Liver (tissue), 9 donors: ENCODE results near the gene PGAM5. TPM values are rescaled to one million over a fixed set of nuclear protein-coding genes. Genes with fewer than 3 reads are reported as not detected.
A peak's percentile ranks its signal among the peaks of the same experiment; 100 is the strongest.

Experiments used
- DNase-seq: peaks from one replicate; pipeline ENCODE4 v3.0.0-alpha.2; 2017; ENCODE audit warnings: low spot score
- H3K27ac ChIP-seq, 2 donors: one replicate each; pipeline ENCODE4 v1.7.0; 2013; ENCODE audit warnings: inconsistent platforms in 2 of 2, low read length in 2 of 2, control low read depth in 1 of 2, low read depth in 1 of 2, mild to moderate bottlenecking in 1 of 2
- H3K27me3 ChIP-seq, 4 donors: one replicate each; pipeline versions ENCODE4 v1.6.1 to v1.7.0; 2013; ENCODE audit warnings: low read length in 3 of 4, inconsistent platforms in 1 of 4, mild to moderate bottlenecking in 1 of 4, moderate library complexity in 1 of 4; ENCODE audit not compliant: control insufficient read depth in 4 of 4, insufficient read depth in 4 of 4
- H3K36me3 ChIP-seq, 4 donors: one replicate each; pipeline versions ENCODE4 v1.6.1 to v1.7.0; 2013; ENCODE audit warnings: low read length in 3 of 4, mild to moderate bottlenecking in 3 of 4, low read depth in 1 of 4, moderate library complexity in 1 of 4; ENCODE audit not compliant: control insufficient read depth in 4 of 4, insufficient read depth in 3 of 4
- H3K4me1 ChIP-seq, 4 donors: one replicate each; pipeline versions ENCODE4 v1.6.1 to v1.7.0; 2013; ENCODE audit warnings: low read length in 3 of 4, mild to moderate bottlenecking in 3 of 4, moderate library complexity in 1 of 4; ENCODE audit not compliant: control insufficient read depth in 4 of 4, insufficient read depth in 4 of 4
- H3K4me3 ChIP-seq, 3 donors: one replicate each; pipeline versions ENCODE4 v1.6.1 to v1.7.0; 2013; ENCODE audit warnings: low read length in 3 of 3, control low read depth in 1 of 3, low read depth in 1 of 3, mild to moderate bottlenecking in 1 of 3
- H3K9ac ChIP-seq, 2 donors: one replicate each; pipeline ENCODE4 v1.7.0; 2013; ENCODE audit warnings: low read length in 2 of 2, mild to moderate bottlenecking in 2 of 2, moderate library complexity in 2 of 2, control low read depth in 1 of 2, low read depth in 1 of 2
- H3K9me3 ChIP-seq, 4 donors: one replicate each; pipeline versions ENCODE4 v1.6.1 to v1.7.0; 2013; ENCODE audit warnings: low read length in 3 of 4; ENCODE audit not compliant: control insufficient read depth in 4 of 4
- EGR1 ChIP-seq, 2 donors: IDR thresholded peaks; 2 replicates each; pipeline ENCODE4 v1.6.1; 2016 to 2018; ENCODE audit warnings: antibody characterized with exemption in 2 of 2, low read depth in 2 of 2
- FOXA1 ChIP-seq: IDR thresholded peaks from 2 replicates; pipeline ENCODE4 v1.6.1; 2016; ENCODE audit warnings: antibody characterized with exemption
- FOXA2 ChIP-seq: IDR thresholded peaks from 2 replicates; pipeline ENCODE4 v1.6.1; 2016; ENCODE audit warnings: antibody characterized with exemption
- GABPA ChIP-seq, 2 donors: IDR thresholded peaks in 1 of 2; conservative IDR thresholded peaks in 1 of 2; 2 replicates each; pipeline ENCODE4 v1.6.1; 2016; ENCODE audit warnings: antibody characterized with exemption in 2 of 2, mild to moderate bottlenecking in 1 of 2, moderate library complexity in 1 of 2
- HNF4A ChIP-seq, 2 donors: conservative IDR thresholded peaks; 2 replicates each; pipeline ENCODE4 v1.6.1; 2016; ENCODE audit warnings: antibody characterized with exemption in 2 of 2, mild to moderate bottlenecking in 2 of 2
- HNF4G ChIP-seq: IDR thresholded peaks from 2 replicates; pipeline ENCODE4 v1.6.1; 2016; ENCODE audit warnings: antibody characterized with exemption
- JUND ChIP-seq, 2 donors: IDR thresholded peaks; 2 replicates each; pipeline ENCODE4 v1.6.1; 2016; ENCODE audit warnings: antibody characterized with exemption in 2 of 2
- NR2F2 ChIP-seq: IDR thresholded peaks from 2 replicates; pipeline ENCODE4 v1.6.1; 2016; ENCODE audit warnings: antibody characterized with exemption
- RAD21 ChIP-seq, 2 donors: IDR thresholded peaks; 2 replicates each; pipeline ENCODE4 v1.6.1; 2016; ENCODE audit warnings: antibody characterized with exemption in 2 of 2, mild to moderate bottlenecking in 2 of 2
- RXRA ChIP-seq, 2 donors: IDR thresholded peaks; 2 replicates each; pipeline ENCODE4 v1.6.1; 2017 to 2018; ENCODE audit warnings: antibody characterized with exemption in 2 of 2, mild to moderate bottlenecking in 1 of 2
- SP1 ChIP-seq: IDR thresholded peaks from 2 replicates; pipeline ENCODE4 v1.6.1; 2018; ENCODE audit warnings: antibody characterized with exemption, mild to moderate bottlenecking
- TAF1 ChIP-seq: conservative IDR thresholded peaks from 2 replicates; pipeline ENCODE4 v1.6.1; 2016; ENCODE audit warnings: antibody characterized with exemption, mild to moderate bottlenecking
- YY1 ChIP-seq: IDR thresholded peaks from 2 replicates; pipeline ENCODE4 v1.6.1; 2016; ENCODE audit warnings: antibody characterized with exemption, mild to moderate bottlenecking
- WGBS: extraction: QIAGEN DNeasy Blood & Tissue Kit; methylation state at CpG from one replicate; pipeline ENCODE4 v1.1.7; 2013; 5-methylcytosine and 5-hydroxymethylcytosine counted together
- polyA plus RNA-seq, 2 donors: library from polyadenylated mRNA; stranded (reverse) in 1 of 2; unstranded in 1 of 2; fragments of 200-250 nt in 1 of 2; fragments of >200 nt in 1 of 2; fragmentation: Nextera tagmentation in 1 of 2; extraction: Ambion mirVana in 1 of 2; gene quantifications; one replicate each; pipeline versions ENCODE4 v1.2.1 to v1.2.3, GENCODE V29; 2013 to 2015
- total RNA-seq, 2 donors: library from RNA; depleted of rRNA; stranded (reverse); fragments of >200 nt; gene quantifications; one replicate each; pipeline ENCODE4 v1.2.3, GENCODE V29; 2014
- TF ChIP-seq, protein P1 (sequence below): IDR thresholded peaks from 2 replicates; pipeline ENCODE4 v1.6.1; 2016; ENCODE audit warnings: antibody characterized with exemption, mild to moderate bottlenecking
- TF ChIP-seq, protein P2 (sequence below): IDR thresholded peaks from 2 replicates; pipeline ENCODE4 v1.6.1; 2016; ENCODE audit warnings: antibody characterized with exemption
- TF ChIP-seq, protein P3 (sequence below): IDR thresholded peaks from 2 replicates; pipeline ENCODE4 v1.6.1; 2016; ENCODE audit warnings: antibody characterized with exemption
- TF ChIP-seq, protein P4 (sequence below): fragments of 150-350 bp; IDR thresholded peaks from 2 replicates; pipeline ENCODE4 v1.5.1; 2017; ENCODE audit warnings: improper control_type of control experiment, low read depth, low read length; ENCODE audit not compliant: missing input control
- TF ChIP-seq, protein P5 (sequence below): IDR thresholded peaks from 2 replicates; pipeline ENCODE4 v1.6.1; 2016; ENCODE audit warnings: antibody characterized with exemption
- donor health status: healthy.
- donor health status: healthy.
- donor health status: healthy.
- donor health status: healthy.
- donor health status: healthy.

PGAM5 gene
- total and polyA plus RNA-seq, 4 donors: 6.3 to 34.0 (median 22.2) TPM

DNA sequence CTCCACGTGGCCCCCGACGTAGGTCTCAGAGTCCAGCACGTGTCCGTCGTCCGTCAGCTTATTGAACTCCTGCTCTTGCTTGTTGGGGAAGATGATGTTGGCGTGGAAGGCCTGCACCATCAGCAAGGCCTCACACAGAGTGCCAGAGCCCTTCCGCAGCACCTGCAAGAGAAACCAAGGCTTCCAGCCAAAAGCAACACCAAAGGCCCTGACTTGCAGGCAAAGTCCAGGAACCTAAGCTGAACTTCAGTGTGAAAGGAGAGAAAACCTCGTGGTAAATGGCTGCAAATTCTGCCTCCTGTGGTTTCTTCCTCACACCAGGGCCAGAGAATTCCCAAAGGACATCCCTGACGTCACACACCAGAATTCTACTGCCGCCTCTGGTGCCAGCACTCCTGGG lies 38.0 kb upstream of the PGAM5 start:
- Histone ChIP-seq H3K4me3 (no peak overlapping the region), H3K36me3 (peaks cover 13 to 49% (median 27%) of the 10 kb centered on the region in 4 donors), H3K9me3 (no peaks in the 10 kb centered on the region), H3K27ac (peak overlapping the region; percentile 55 to 82), H3K4me1 (peaks cover 9 to 23% (median 19%) of the 10 kb centered on the region in 4 donors), H3K27me3 (no peaks in the 10 kb centered on the region), H3K9ac (peak overlapping the region in 1 of 2 donors; percentile 42)
- WGBS: 46% methylated on average over 12 of the region's 12 CpGs
- no peak for DNase-seq
- TF ChIP-seq EGR1 (IDR thresholded peaks at IDR 0.05; ENCODE audit: low read depth in 2 of 2) (peak in 1 of 2 donors; percentile 68), RXRA (IDR thresholded peaks at IDR 0.05) (peak; percentile 95 to 97), HNF4G (peak; percentile 85), YY1 (peak; percentile 91), NR2F2 (no peak), FOXA2 (peak; percentile 81), SP1 (peak; percentile 95), TAF1 (no peak), JUND (IDR thresholded peaks at IDR 0.05) (peak in 1 of 2 donors; percentile 44), RAD21 (IDR thresholded peaks at IDR 0.05) (peak; percentile 48 to 61), GABPA (IDR thresholded peaks at IDR 0.05 in 1 of 2, conservative IDR thresholded peaks at IDR 0.05 in 1 of 2) (peak in 1 of 2 donors; percentile 62), FOXA1 (peak; percentile 87), HNF4A (conservative IDR thresholded peaks at IDR 0.05) (peak; percentile 96 to 97)
- TF ChIP-seq, protein P1, sequence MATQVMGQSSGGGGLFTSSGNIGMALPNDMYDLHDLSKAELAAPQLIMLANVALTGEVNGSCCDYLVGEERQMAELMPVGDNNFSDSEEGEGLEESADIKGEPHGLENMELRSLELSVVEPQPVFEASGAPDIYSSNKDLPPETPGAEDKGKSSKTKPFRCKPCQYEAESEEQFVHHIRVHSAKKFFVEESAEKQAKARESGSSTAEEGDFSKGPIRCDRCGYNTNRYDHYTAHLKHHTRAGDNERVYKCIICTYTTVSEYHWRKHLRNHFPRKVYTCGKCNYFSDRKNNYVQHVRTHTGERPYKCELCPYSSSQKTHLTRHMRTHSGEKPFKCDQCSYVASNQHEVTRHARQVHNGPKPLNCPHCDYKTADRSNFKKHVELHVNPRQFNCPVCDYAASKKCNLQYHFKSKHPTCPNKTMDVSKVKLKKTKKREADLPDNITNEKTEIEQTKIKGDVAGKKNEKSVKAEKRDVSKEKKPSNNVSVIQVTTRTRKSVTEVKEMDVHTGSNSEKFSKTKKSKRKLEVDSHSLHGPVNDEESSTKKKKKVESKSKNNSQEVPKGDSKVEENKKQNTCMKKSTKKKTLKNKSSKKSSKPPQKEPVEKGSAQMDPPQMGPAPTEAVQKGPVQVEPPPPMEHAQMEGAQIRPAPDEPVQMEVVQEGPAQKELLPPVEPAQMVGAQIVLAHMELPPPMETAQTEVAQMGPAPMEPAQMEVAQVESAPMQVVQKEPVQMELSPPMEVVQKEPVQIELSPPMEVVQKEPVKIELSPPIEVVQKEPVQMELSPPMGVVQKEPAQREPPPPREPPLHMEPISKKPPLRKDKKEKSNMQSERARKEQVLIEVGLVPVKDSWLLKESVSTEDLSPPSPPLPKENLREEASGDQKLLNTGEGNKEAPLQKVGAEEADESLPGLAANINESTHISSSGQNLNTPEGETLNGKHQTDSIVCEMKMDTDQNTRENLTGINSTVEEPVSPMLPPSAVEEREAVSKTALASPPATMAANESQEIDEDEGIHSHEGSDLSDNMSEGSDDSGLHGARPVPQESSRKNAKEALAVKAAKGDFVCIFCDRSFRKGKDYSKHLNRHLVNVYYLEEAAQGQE: peak; percentile 66
- TF ChIP-seq, protein P2, sequence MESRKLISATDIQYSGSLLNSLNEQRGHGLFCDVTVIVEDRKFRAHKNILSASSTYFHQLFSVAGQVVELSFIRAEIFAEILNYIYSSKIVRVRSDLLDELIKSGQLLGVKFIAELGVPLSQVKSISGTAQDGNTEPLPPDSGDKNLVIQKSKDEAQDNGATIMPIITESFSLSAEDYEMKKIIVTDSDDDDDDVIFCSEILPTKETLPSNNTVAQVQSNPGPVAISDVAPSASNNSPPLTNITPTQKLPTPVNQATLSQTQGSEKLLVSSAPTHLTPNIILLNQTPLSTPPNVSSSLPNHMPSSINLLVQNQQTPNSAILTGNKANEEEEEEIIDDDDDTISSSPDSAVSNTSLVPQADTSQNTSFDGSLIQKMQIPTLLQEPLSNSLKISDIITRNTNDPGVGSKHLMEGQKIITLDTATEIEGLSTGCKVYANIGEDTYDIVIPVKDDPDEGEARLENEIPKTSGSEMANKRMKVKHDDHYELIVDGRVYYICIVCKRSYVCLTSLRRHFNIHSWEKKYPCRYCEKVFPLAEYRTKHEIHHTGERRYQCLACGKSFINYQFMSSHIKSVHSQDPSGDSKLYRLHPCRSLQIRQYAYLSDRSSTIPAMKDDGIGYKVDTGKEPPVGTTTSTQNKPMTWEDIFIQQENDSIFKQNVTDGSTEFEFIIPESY: no peak
- TF ChIP-seq, protein P3, sequence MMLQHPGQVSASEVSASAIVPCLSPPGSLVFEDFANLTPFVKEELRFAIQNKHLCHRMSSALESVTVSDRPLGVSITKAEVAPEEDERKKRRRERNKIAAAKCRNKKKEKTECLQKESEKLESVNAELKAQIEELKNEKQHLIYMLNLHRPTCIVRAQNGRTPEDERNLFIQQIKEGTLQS: no peak
- TF ChIP-seq, protein P4, sequence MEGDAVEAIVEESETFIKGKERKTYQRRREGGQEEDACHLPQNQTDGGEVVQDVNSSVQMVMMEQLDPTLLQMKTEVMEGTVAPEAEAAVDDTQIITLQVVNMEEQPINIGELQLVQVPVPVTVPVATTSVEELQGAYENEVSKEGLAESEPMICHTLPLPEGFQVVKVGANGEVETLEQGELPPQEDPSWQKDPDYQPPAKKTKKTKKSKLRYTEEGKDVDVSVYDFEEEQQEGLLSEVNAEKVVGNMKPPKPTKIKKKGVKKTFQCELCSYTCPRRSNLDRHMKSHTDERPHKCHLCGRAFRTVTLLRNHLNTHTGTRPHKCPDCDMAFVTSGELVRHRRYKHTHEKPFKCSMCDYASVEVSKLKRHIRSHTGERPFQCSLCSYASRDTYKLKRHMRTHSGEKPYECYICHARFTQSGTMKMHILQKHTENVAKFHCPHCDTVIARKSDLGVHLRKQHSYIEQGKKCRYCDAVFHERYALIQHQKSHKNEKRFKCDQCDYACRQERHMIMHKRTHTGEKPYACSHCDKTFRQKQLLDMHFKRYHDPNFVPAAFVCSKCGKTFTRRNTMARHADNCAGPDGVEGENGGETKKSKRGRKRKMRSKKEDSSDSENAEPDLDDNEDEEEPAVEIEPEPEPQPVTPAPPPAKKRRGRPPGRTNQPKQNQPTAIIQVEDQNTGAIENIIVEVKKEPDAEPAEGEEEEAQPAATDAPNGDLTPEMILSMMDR: no peak
- TF ChIP-seq, protein P5, sequence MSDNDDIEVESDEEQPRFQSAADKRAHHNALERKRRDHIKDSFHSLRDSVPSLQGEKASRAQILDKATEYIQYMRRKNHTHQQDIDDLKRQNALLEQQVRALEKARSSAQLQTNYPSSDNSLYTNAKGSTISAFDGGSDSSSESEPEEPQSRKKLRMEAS: peak; percentile 98
